A549 (cell line): Measurements from ENCODE around the gene ARHGAP11B.
"Not testable (repeated sequence)": the region's sequence is repeated elsewhere in the genome, so short reads cannot be mapped to it uniquely, and the experiment has no call there.

Experiments used
- BHLHE40 ChIP-seq: IDR thresholded peaks from 2 replicates; pipeline ENCODE4 v1.6.1; 2012; ENCODE audit warnings: low read depth, low read length, inconsistent platforms
- EP300 ChIP-seq, 2 experiments: fragments of >200 bp; sonication (Bioruptor Twin); formaldehyde crosslinking; IDR thresholded peaks; 2 replicates in 1 of 2; 3 replicates in 1 of 2; pipeline ENCODE4 v1.6.1; 2016 to 2017
- JUN ChIP-seq, 2 experiments: fragments of >200 bp; sonication (Bioruptor Twin); formaldehyde crosslinking; IDR thresholded peaks; 2 replicates in 1 of 2; 3 replicates in 1 of 2; pipeline ENCODE4 v1.6.1; 2016 to 2017
- NR3C1 ChIP-seq: fragments of >200 bp; sonication (Bioruptor Twin); formaldehyde crosslinking; IDR thresholded peaks from 3 replicates; pipeline ENCODE4 v1.6.1; 2017
- POLR2A ChIP-seq: IDR thresholded peaks from 2 replicates; pipeline ENCODE4 v1.6.1; 2012; ENCODE audit warnings: mild to moderate bottlenecking, low read length
- RAD21 ChIP-seq, 2 experiments: fragments of >200 bp in 1 of 2; sonication (Bioruptor Twin) in 1 of 2; formaldehyde crosslinking in 1 of 2; IDR thresholded peaks in 1 of 2; conservative IDR thresholded peaks in 1 of 2; 2 replicates in 1 of 2; 3 replicates in 1 of 2; pipeline ENCODE4 v1.6.1; 2012 to 2018; ENCODE audit warnings: inconsistent platforms in 1 of 2
- SMC3 ChIP-seq: fragments of >200 bp; sonication (Bioruptor Twin); formaldehyde crosslinking; IDR thresholded peaks from 3 replicates; pipeline ENCODE4 v1.6.1; 2018; ENCODE audit warnings: inconsistent platforms
- ZFP36 ChIP-seq: fragments of 450-650 bp; IDR thresholded peaks from 2 replicates; pipeline ENCODE4 v1.6.1; 2014; ENCODE audit warnings: borderline replicate concordance; ENCODE audit not compliant: partially characterized antibody
- TF ChIP-seq, protein P1 (sequence below): IDR thresholded peaks from 2 replicates; pipeline ENCODE4 v1.6.1; 2012
- TF ChIP-seq, protein P2 (sequence below): fragments of >200 bp; sonication (Bioruptor Twin); formaldehyde crosslinking; IDR thresholded peaks from 3 replicates; pipeline ENCODE4 v1.5.1; 2016
- TF ChIP-seq, protein P3 (sequence below): fragments of 450-650 bp; IDR thresholded peaks from 2 replicates; pipeline ENCODE4 v1.6.1; 2014; ENCODE audit warnings: antibody characterized with exemption

DNA sequence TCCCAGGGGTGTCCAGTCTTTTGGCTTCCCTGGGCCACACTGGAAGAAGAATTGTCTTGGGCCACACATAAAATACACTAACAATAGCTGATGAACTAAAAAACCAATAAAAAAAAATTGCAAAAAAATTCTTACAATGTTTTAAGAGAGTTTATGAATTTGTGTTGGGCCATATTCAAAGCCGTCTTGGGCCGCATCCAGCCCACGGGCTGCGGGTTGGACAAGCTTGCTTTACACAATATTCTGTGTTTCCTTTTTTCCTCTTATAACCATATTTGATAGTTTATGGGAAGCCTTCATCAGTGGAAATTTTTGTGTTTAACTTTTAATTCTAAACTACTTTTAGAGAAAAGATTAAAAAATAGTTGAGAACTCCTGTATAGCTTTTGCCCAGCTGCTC, 45.2 kb upstream of the ARHGAP11B start:
- TF ChIP-seq JUN (IDR thresholded peaks at IDR 0.05); NR3C1; SMC3; RAD21 (conservative IDR thresholded peaks at IDR 0.05 in 1 of 2, IDR thresholded peaks at IDR 0.05 in 1 of 2); POLR2A; EP300 (IDR thresholded peaks at IDR 0.05); ZFP36; BHLHE40: not testable (repeated sequence)
- TF ChIP-seq, protein P1, sequence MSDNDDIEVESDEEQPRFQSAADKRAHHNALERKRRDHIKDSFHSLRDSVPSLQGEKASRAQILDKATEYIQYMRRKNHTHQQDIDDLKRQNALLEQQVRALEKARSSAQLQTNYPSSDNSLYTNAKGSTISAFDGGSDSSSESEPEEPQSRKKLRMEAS, result not testable (repeated sequence)
- TF ChIP-seq, protein P2, sequence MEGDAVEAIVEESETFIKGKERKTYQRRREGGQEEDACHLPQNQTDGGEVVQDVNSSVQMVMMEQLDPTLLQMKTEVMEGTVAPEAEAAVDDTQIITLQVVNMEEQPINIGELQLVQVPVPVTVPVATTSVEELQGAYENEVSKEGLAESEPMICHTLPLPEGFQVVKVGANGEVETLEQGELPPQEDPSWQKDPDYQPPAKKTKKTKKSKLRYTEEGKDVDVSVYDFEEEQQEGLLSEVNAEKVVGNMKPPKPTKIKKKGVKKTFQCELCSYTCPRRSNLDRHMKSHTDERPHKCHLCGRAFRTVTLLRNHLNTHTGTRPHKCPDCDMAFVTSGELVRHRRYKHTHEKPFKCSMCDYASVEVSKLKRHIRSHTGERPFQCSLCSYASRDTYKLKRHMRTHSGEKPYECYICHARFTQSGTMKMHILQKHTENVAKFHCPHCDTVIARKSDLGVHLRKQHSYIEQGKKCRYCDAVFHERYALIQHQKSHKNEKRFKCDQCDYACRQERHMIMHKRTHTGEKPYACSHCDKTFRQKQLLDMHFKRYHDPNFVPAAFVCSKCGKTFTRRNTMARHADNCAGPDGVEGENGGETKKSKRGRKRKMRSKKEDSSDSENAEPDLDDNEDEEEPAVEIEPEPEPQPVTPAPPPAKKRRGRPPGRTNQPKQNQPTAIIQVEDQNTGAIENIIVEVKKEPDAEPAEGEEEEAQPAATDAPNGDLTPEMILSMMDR, result not testable (repeated sequence)
- TF ChIP-seq, protein P3, sequence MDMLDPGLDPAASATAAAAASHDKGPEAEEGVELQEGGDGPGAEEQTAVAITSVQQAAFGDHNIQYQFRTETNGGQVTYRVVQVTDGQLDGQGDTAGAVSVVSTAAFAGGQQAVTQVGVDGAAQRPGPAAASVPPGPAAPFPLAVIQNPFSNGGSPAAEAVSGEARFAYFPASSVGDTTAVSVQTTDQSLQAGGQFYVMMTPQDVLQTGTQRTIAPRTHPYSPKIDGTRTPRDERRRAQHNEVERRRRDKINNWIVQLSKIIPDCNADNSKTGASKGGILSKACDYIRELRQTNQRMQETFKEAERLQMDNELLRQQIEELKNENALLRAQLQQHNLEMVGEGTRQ, result not testable (repeated sequence)
